ENCODE results near the gene PRKN.
A peak's percentile ranks its signal among the peaks of the same experiment; 100 is the strongest.

DNA sequence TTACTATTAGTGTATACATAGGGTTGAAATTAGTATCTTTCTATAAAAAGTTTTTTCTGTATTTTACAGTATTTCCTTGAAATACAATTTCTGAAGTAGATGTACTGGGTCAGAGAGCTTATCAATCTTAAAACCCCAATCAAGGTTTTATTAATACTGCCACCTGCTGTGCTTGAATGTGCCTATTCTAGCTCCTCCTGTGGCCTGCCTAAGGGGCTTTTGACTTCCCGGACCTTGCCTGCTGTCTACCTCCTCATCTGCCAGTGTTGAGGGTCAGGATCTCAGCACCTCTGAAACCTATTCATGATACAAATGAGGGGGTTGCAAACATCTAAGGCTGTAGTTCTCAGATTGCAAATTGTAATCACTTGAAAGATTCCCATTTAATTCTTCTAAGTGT lies 9.4 kb upstream of the PRKN start:
- no peak for TF ChIP-seq POLR2AphosphoS5 (IDR thresholded peaks at IDR 0.05)
- peak in 1 of 4 experiments; percentile 20 for TF ChIP-seq CTCF (IDR thresholded peaks at IDR 0.05)
- TF ChIP-seq POLR2A (IDR thresholded peaks at IDR 0.05) = no peak
